WI38 (cell line): ENCODE data around the gene HDAC7.
A peak's percentile ranks its signal among the peaks of the same experiment; 100 is the strongest.

Experiments used
- H3K4me3 ChIP-seq: 2 replicates; pipeline ENCODE4 v1.5.1; 2011; ENCODE audit warnings: low read depth, mild to moderate bottlenecking, control low read depth, low read length
- TF ChIP-seq, protein P1 (sequence below): IDR thresholded peaks from 2 replicates; pipeline ENCODE4 v1.5.1; 2012; ENCODE audit warnings: low read depth, mild to moderate bottlenecking, control low read depth, low read length

The HDAC7 gene

GRCh38 chr12:47801904-47802246 is 17.8 kb downstream of the HDAC7 start:
- H3K4me3 ChIP-seq = no peak overlapping the region
- TF ChIP-seq, protein P1, sequence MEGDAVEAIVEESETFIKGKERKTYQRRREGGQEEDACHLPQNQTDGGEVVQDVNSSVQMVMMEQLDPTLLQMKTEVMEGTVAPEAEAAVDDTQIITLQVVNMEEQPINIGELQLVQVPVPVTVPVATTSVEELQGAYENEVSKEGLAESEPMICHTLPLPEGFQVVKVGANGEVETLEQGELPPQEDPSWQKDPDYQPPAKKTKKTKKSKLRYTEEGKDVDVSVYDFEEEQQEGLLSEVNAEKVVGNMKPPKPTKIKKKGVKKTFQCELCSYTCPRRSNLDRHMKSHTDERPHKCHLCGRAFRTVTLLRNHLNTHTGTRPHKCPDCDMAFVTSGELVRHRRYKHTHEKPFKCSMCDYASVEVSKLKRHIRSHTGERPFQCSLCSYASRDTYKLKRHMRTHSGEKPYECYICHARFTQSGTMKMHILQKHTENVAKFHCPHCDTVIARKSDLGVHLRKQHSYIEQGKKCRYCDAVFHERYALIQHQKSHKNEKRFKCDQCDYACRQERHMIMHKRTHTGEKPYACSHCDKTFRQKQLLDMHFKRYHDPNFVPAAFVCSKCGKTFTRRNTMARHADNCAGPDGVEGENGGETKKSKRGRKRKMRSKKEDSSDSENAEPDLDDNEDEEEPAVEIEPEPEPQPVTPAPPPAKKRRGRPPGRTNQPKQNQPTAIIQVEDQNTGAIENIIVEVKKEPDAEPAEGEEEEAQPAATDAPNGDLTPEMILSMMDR = no peak

DNA sequence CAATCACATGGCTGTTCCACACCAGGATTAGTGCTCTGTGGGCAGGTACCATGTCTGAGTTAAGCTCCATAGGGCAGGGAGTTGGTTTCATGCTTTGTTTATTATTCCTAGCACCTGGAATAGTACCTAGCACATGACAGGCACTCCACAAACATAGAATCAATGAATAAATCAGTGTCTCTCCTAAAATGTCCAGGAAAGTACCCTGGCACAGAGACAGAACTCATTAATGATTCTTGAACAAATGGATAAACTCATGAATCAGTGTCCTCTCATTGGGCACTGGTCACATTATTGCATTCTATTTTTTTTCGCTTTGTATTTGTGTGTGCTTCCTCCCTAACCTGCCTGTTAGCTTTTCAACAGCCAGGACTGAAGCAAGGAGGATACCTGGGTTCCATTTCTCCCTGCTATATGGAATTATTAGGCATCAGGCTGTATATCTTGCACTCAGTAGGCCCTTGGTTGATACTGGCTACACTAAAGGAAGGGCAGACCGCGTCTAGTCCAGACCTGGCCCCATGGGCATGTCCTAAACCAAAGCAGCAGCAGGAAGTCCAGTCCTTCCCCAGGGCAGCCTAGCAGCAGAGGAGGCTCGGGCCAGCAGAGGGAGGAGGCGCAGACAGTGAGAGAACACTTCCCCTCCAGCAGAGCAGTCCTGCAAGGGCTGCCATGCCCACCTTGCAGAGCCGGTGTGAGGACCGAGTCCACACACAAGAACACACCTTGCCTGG is 18.4 kb downstream of the HDAC7 start:
- no peak overlapping the region for H3K4me3 ChIP-seq
- TF ChIP-seq, protein P1 = no peak

- no peak overlapping the region for H3K4me3 ChIP-seq
- TF ChIP-seq, protein P1 = no peak
These were observed 19.1 kb downstream of the HDAC7 start for GRCh38 chr12:47800582-47800981.

DNA sequence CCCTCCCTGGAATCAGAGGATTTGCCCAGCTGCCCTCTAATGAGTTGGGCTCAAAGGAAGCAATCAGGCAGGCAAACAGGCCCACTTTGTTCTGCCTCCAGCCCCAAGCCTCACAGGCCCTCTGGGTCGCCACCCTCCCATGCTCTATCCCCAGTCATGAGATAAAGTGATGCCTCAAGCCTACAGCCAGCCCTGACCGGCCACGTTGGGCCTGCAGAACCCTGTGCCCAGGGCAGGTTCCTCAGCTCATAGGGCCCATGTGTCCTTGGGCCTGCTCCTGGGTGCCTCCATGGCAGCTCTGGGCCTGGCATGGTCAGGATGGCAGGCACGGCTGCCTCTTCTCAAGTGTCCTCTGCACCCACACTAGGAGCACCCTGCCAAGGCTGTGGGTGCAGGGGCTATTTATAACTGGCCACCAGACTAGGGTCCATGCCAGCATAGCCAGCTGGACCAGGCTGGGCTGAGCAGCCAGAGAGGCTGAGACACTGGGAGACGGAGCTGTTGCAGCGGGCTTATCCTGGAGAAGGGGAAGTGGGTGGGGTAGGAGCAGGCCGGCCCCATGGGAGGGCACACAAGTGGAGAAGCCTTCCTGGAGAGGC is 20.2 kb downstream of the HDAC7 start:
- H3K4me3 ChIP-seq = no peak overlapping the region
- TF ChIP-seq, protein P1 = no peak

DNA sequence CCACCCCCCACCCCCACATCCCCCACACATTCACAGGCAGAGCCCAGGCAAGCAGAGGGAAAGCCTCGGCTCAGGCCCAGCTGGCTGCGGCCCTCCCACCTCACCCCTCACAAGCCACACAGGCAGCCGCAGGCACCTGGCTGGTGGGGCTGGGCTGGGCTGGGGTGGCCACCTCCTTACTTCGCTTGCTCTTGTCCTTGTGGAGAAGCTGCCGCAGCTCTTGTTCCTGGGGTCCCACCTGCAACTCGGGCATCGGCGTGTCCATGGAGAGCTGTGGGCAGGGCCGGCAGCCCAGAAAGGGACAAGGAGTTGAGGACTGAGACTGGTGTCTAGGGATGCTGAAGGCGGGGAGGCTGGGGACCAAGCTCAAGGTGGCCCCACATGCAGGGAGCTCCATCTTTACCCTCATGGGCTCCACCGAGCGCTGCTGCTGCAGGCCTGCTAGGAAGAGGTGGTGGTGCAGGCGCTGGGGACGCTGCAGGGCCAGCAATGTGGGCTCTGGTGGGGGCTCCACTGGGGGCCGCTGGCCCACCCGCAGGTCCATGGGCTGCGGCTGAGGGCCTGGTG is 21.2 kb downstream of the HDAC7 start:
- TF ChIP-seq, protein P1 = no peak
- H3K4me3 ChIP-seq = no peak overlapping the region

DNA sequence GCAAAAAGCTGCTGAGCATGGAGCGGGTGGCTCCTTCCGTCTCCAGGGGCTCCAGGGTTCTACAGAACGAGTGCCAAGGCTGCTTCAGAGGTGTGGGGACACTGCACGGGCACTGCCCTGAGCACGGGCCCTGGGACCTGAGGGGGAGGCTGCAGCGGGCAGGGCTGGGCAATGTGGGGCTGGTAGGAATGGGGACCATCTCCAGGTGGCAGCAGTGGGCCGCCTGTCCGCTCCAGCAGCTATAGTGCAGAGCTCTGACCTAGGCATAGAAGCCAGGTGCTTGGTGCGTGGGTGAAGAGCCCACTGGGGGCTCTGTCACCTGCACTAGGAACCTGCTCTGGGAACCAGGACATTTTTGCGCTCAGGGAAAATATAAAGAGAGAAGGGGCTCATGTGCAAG is 22.3 kb downstream of the HDAC7 start:
- TF ChIP-seq, protein P1 = peak; percentile 16; the same call in 1 of the 2 replicates
- no peak overlapping the region for H3K4me3 ChIP-seq

DNA sequence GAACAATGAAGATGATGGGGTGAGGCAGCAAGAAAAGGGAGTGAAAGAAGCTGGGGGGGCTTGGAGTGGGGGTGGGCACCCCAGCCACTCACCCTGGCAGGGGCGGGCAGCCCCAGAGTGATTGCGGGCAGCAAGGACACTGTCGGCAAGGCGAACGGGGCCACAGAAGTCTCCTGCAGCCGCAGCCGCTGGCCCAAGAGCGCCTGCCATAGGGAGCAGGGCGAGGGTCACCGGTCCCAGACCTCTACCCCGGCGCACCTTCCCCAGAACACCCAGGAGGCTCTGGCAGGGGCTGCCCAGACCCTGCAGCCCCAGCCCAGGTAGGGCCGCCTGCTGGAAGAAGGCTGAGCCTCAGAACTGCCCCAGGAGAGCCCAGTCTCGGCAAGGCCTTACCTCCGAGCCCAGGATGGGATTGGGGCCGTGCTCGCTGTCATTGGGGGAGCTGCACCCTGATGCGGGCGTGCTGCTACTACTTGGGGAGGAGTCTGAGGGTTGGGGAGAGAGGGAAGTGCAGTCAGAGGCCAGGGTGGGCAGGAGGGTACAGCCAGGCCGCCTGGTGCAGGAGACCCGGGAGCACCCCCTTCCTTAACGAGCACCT is 23.8 kb downstream of the HDAC7 start:
- no peak overlapping the region for H3K4me3 ChIP-seq
- TF ChIP-seq, protein P1 = no peak
